Measurements from ENCODE around the gene MTPN. TPM values are rescaled to one million over a fixed set of nuclear protein-coding genes. Genes with fewer than 3 reads are reported as not detected.
A peak's percentile ranks its signal among the peaks of the same experiment; 100 is the strongest.

MTPN gene
- total and polyA plus RNA-seq, 5 donors from 2014 or later: 75.3 to 121 (median 104) TPM

DNA sequence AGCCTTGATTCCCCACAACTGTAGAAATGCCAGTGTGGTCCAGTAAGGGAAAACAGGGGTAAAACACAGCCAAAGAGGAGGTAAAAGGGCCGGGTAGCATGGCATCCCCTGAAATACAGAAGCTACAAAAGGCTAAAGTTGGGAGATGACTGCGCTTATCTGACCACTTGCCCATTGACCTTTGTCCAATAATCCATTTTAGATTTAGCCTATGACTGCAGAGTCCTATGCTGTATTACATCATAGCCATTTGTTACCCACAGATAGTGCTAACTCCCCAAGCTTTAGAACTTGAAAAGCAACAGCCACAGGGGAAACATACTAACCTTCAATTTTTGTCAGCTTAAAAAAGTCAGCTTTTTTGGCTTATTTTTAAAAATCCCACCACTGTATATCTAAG is 26.2 kb downstream of the MTPN start:
- H3K27me3 ChIP-seq (ENCODE audit: control insufficient read depth, insufficient read depth, low read length): no peaks in the 10 kb centered on the region
- DNase-seq (no peak), ATAC-seq (ENCODE audit: low read depth in 2 of 2) (no peak)
- no peaks in the 10 kb centered on the region for H3K9me3 ChIP-seq (ENCODE audit: control insufficient read depth in 2 of 2, low read length in 2 of 2)
- H3K27ac ChIP-seq (ENCODE audit: insufficient read depth, low read length, poor library complexity, severe bottlenecking): no peak overlapping the region
- peak overlapping the region in 2 of 3 donors; percentile 16 to 36 for H3K27ac Mint-ChIP-seq
- peaks cover 46% of the 10 kb centered on the region for H3K36me3 Mint-ChIP-seq
- peaks cover 40 to 66% (median 48%) of the 10 kb centered on the region in 4 donors for H3K4me1 Mint-ChIP-seq
- H3K4me3 Mint-ChIP-seq: no peak overlapping the region
- peaks cover 52% of the 10 kb centered on the region for H3K36me3 ChIP-seq (ENCODE audit: control insufficient read depth, insufficient read depth, low read length)
- no peaks in the 10 kb centered on the region for H3K4me1 ChIP-seq (ENCODE audit: control insufficient read depth, insufficient read depth, low read length, poor library complexity, severe bottlenecking)
- no peaks in the 10 kb centered on the region for H3K27me3 Mint-ChIP-seq
- no peak overlapping the region for H3K4me3 ChIP-seq (ENCODE audit: low read depth, low read length)
- H3K9me3 Mint-ChIP-seq: no peaks in the 10 kb centered on the region

DNA sequence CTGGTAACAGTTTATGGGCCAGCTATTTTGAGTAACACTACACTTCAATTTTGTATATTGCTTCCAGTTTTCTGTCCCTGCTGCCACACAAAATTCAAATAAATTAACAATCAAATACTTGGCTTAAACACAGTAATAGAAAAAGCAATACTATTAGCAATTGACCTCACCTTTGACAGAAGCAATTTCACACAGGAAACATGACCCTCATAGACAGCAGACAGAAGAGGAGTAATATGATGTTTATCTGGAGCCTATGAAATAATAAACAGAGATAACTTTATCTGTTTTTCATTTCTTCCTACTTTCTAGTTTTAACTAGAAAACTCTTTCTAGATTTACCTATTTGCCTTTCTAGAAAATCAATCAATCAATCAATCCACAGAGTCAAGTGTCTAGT is 26.7 kb downstream of the MTPN start:
- DNase-seq: no peak
- H3K9me3 ChIP-seq (ENCODE audit: control insufficient read depth in 2 of 2, low read length in 2 of 2): no peaks in the 10 kb centered on the region
- Mint-ChIP-seq H3K27me3 (no peaks in the 10 kb centered on the region), H3K36me3 (peaks cover 46% of the 10 kb centered on the region), H3K9me3 (no peaks in the 10 kb centered on the region), H3K27ac (peak overlapping the region in 2 of 3 donors; percentile 36 to 41), H3K4me1 (peaks cover 40 to 64% (median 45%) of the 10 kb centered on the region in 4 donors), H3K4me3 (no peak overlapping the region)
- H3K36me3 ChIP-seq (ENCODE audit: control insufficient read depth, insufficient read depth, low read length): peaks cover 47% of the 10 kb centered on the region
- no peaks in the 10 kb centered on the region for H3K4me1 ChIP-seq (ENCODE audit: control insufficient read depth, insufficient read depth, low read length, poor library complexity, severe bottlenecking)
- no peak overlapping the region for H3K27ac ChIP-seq (ENCODE audit: insufficient read depth, low read length, poor library complexity, severe bottlenecking)
- no peak overlapping the region for H3K4me3 ChIP-seq (ENCODE audit: low read depth, low read length)
- no peaks in the 10 kb centered on the region for H3K27me3 ChIP-seq (ENCODE audit: control insufficient read depth, insufficient read depth, low read length)
- ATAC-seq (ENCODE audit: low read depth in 2 of 2): no peak

DNA sequence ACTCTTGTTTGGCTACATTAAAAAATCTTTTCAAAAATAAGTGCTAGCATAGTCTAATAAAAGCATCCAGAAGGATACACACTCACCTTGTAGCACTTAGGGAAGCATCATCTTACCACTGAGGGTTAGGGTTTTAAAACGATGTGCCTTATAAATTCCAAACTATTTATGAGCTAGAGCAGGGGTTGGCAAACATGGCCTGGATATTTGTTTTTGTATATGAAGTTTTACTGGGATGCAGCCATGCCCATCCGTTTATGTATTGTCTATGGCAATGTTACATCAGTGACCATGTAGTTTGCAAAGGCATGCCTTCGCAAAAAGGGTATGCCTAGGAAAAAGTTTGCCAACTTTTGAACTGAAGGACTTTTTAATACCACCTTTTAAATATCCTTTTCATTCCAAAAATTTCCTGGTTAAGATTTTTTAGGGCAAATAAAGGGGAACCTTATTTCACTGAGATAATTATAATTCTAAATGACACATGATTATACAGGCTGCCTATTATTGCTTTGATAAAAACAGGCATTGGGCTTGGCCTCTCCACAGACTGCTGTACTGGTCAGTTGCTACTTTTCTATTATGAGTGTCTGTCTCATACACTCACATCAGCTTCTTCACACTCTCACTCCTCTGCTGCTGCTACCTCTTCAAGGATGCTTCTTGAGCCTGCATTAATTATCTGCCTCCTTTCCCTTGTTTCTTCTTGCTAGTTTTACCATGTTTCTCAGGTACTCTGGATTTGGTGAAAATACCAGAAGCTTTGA is 30.7 kb downstream of the MTPN start:
- Mint-ChIP-seq H3K9me3 (no peaks in the 10 kb centered on the region), H3K36me3 (peaks cover 34% of the 10 kb centered on the region), H3K4me3 (no peak overlapping the region), H3K4me1 (peaks cover 25 to 52% (median 43%) of the 10 kb centered on the region in 4 donors), H3K27me3 (no peaks in the 10 kb centered on the region), H3K27ac (peak overlapping the region in 1 of 3 donors; percentile 18)
- no peak for ATAC-seq (ENCODE audit: low read depth in 2 of 2)
- DNase-seq: no peak
- Histone ChIP-seq H3K27me3 (ENCODE audit: control insufficient read depth, insufficient read depth, low read length) (no peaks in the 10 kb centered on the region), H3K36me3 (ENCODE audit: control insufficient read depth, insufficient read depth, low read length) (peaks cover 46% of the 10 kb centered on the region), H3K4me3 (ENCODE audit: low read depth, low read length) (no peak overlapping the region), H3K27ac (ENCODE audit: insufficient read depth, low read length, poor library complexity, severe bottlenecking) (no peak overlapping the region), H3K9me3 (ENCODE audit: control insufficient read depth in 2 of 2, low read length in 2 of 2) (no peaks in the 10 kb centered on the region), H3K4me1 (ENCODE audit: control insufficient read depth, insufficient read depth, low read length, poor library complexity, severe bottlenecking) (no peaks in the 10 kb centered on the region)

DNA sequence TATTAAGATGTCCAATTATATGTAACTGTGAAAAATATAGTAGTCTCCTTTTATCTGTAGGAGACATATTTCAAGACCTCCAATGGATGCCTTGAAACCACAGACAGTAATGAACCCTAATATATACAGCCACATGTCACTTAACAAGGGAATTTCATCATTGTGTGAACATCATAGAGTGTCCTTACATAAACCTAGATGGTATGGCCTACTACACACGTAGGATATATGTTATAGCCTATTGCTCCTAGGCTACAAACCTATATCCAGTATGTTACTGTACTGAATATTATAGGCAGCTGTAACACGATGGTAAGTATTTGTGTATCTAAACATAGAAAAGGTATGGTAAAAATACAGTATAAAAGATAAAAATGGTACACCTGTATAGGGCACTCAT is 32.4 kb downstream of the MTPN start:
- no peaks in the 10 kb centered on the region for H3K9me3 ChIP-seq (ENCODE audit: control insufficient read depth in 2 of 2, low read length in 2 of 2)
- no peak overlapping the region for H3K27ac ChIP-seq (ENCODE audit: insufficient read depth, low read length, poor library complexity, severe bottlenecking)
- ATAC-seq (ENCODE audit: low read depth in 2 of 2) (no peak), DNase-seq (no peak)
- no peak overlapping the region for H3K4me3 ChIP-seq (ENCODE audit: low read depth, low read length)
- Mint-ChIP-seq H3K4me1 (peaks cover 31 to 54% (median 45%) of the 10 kb centered on the region in 4 donors), H3K9me3 (no peaks in the 10 kb centered on the region), H3K27ac (no peak overlapping the region), H3K36me3 (peaks cover 22% of the 10 kb centered on the region), H3K27me3 (no peaks in the 10 kb centered on the region), H3K4me3 (no peak overlapping the region)
- peaks cover 35% of the 10 kb centered on the region for H3K36me3 ChIP-seq (ENCODE audit: control insufficient read depth, insufficient read depth, low read length)
- no peaks in the 10 kb centered on the region for H3K27me3 ChIP-seq (ENCODE audit: control insufficient read depth, insufficient read depth, low read length)
- peaks cover 1% of the 10 kb centered on the region for H3K4me1 ChIP-seq (ENCODE audit: control insufficient read depth, insufficient read depth, low read length, poor library complexity, severe bottlenecking)

DNA sequence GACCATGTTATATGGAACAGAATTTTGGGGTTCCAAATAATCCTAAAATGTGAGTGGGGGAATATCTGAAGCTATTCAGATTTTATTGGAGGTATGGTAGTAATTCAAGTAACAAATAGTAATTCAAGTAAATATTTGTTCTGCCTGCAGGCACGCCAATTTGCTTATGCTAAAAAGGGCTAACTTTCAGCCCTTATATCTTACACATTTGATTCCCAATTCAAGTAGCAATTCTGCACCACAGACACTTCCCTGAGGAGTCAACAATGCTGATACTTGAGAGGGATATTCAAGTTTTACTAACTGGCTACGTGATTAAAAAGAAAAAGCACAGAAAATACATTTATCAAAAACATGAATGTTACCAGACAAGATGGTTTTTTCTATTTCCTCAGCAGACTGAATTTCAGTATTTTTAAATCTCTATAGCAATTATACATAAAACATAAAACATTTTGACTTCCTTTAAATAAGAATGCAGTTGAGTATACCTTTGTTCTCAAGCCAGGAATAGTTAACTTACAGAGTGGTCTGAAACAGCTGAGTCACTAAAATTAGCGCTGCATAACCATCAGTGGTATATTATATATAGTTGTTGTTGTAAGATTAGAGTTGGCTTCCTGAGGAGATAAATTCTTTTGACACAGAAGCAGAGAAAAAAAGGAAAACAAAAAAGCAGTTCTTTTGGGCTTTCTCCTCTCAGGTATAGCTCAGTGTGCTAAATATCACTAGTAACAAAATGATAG is 33.9 kb downstream of the MTPN start:
- H3K36me3 Mint-ChIP-seq: peaks cover 12% of the 10 kb centered on the region
- H3K4me1 ChIP-seq (ENCODE audit: control insufficient read depth, insufficient read depth, low read length, poor library complexity, severe bottlenecking): peaks cover 13% of the 10 kb centered on the region
- H3K27ac ChIP-seq (ENCODE audit: insufficient read depth, low read length, poor library complexity, severe bottlenecking): no peak overlapping the region
- H3K27me3 ChIP-seq (ENCODE audit: control insufficient read depth, insufficient read depth, low read length): no peaks in the 10 kb centered on the region
- no peaks in the 10 kb centered on the region for H3K9me3 Mint-ChIP-seq
- DNase-seq: no peak
- H3K9me3 ChIP-seq (ENCODE audit: control insufficient read depth in 2 of 2, low read length in 2 of 2): no peaks in the 10 kb centered on the region
- H3K4me3 ChIP-seq (ENCODE audit: low read depth, low read length): no peak overlapping the region
- H3K4me3 Mint-ChIP-seq: no peak overlapping the region
- peak overlapping the region in 2 of 3 donors; percentile 25 to 29 for H3K27ac Mint-ChIP-seq
- no peaks in the 10 kb centered on the region for H3K27me3 Mint-ChIP-seq
- H3K4me1 Mint-ChIP-seq: peaks cover 39 to 56% (median 50%) of the 10 kb centered on the region in 4 donors
- no peak for ATAC-seq (ENCODE audit: low read depth in 2 of 2)
- H3K36me3 ChIP-seq (ENCODE audit: control insufficient read depth, insufficient read depth, low read length): peaks cover 21% of the 10 kb centered on the region

DNA sequence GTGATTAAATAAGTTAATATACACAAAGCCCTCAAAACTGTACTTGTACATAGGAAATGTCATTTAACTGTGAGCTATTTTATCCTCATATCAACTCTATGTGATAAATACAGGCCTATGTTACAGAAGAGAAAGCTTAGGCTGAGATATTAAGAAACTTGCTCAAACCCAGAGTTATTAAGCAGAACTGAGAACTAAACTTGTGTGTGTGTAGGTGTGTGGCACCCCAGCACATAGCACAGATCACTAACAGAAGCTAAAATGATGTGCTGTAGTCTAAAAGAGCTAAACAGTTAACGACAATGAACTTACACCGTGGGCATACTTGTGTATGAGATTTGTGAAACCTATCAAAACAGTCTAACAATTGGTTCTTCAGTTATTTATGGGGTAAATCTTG is 34.5 kb downstream of the MTPN start:
- DNase-seq: no peak

DNA sequence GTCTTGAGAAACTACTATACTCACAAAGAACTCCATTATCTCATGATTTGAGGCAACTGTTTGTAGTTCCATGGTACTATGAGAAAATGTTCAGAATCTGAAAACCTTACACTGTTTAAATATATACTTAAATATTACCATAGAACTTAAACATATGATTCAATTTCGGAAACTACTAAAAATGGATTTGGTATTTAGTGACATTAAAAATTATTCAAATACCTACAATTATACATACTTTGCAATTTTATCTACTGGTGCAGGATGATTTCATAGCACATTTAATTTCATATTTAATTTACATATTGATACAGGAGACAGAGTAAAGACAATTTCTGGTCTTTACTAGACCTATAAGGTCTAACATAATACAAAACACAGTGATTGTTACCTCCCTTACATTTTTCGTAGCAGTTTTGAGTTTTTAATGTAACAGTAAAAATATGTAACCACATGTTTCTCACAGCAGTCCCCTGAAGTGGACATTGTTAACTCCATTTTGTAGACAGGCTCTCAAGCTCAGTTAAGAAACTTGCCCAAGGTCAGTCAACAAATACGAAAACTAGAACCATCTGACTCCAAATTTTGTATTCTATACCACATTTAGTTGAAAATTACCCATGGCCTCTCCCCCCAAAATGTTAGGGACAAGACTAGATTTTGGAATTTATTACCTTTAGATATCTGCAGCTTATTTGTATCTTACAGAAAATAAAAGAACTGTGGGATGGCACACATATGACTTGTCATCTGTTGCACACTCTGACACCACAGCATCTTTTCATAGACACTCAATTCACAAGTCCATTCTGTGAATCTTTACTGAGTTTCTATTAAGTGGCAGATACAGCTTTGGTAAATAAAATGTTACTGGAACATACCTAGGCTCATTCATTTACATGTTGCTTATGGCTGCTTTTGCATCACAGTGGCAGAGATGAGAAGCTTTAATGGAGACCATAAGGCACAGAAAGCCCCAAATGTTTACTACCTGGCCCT is 36.8 kb downstream of the MTPN start:
- Mint-ChIP-seq H3K4me3 (no peak overlapping the region), H3K9me3 (no peaks in the 10 kb centered on the region), H3K36me3 (peaks cover 7% of the 10 kb centered on the region), H3K27me3 (no peaks in the 10 kb centered on the region), H3K27ac (peak overlapping the region in 2 of 3 donors; percentile 18 to 74), H3K4me1 (peaks cover 53 to 76% (median 62%) of the 10 kb centered on the region in 4 donors)
- H3K4me1 ChIP-seq (ENCODE audit: control insufficient read depth, insufficient read depth, low read length, poor library complexity, severe bottlenecking): peaks cover 23% of the 10 kb centered on the region
- no peaks in the 10 kb centered on the region for H3K27me3 ChIP-seq (ENCODE audit: control insufficient read depth, insufficient read depth, low read length)
- H3K36me3 ChIP-seq (ENCODE audit: control insufficient read depth, insufficient read depth, low read length): peaks cover 10% of the 10 kb centered on the region
- no peak overlapping the region for H3K4me3 ChIP-seq (ENCODE audit: low read depth, low read length)
- H3K27ac ChIP-seq (ENCODE audit: insufficient read depth, low read length, poor library complexity, severe bottlenecking): no peak overlapping the region
- ATAC-seq (ENCODE audit: low read depth in 2 of 2) (no peak), DNase-seq (no peak)
- H3K9me3 ChIP-seq (ENCODE audit: control insufficient read depth in 2 of 2, low read length in 2 of 2): no peaks in the 10 kb centered on the region

More for the DNA sequence above, 34.5 kb downstream of the MTPN start:
- Mint-ChIP-seq H3K4me3 (no peak overlapping the region), H3K4me1 (peaks cover 38 to 59% (median 53%) of the 10 kb centered on the region in 4 donors), H3K36me3 (peaks cover 12% of the 10 kb centered on the region), H3K27me3 (no peaks in the 10 kb centered on the region), H3K27ac (peak overlapping the region in 1 of 3 donors; percentile 25), H3K9me3 (no peaks in the 10 kb centered on the region)
- Histone ChIP-seq H3K36me3 (ENCODE audit: control insufficient read depth, insufficient read depth, low read length) (peaks cover 21% of the 10 kb centered on the region), H3K9me3 (ENCODE audit: control insufficient read depth in 2 of 2, low read length in 2 of 2) (no peaks in the 10 kb centered on the region), H3K27me3 (ENCODE audit: control insufficient read depth, insufficient read depth, low read length) (no peaks in the 10 kb centered on the region), H3K27ac (ENCODE audit: insufficient read depth, low read length, poor library complexity, severe bottlenecking) (no peak overlapping the region), H3K4me3 (ENCODE audit: low read depth, low read length) (no peak overlapping the region), H3K4me1 (ENCODE audit: control insufficient read depth, insufficient read depth, low read length, poor library complexity, severe bottlenecking) (peaks cover 15% of the 10 kb centered on the region)
- no peak for ATAC-seq (ENCODE audit: low read depth in 2 of 2)

Data from CD4-positive, CD25-positive, alpha-beta regulatory T cell (primary cell).